IPS-11a (cell line): ENCODE results near the gene TCP11L2.
"Not testable (repeated sequence)": the region's sequence is repeated elsewhere in the genome, so short reads cannot be mapped to it uniquely, and the experiment has no call there.

ENCODE experiments used
- H3K4me3 ChIP-seq: one replicate; pipeline ENCODE4 v1.5.1; 2013; ENCODE audit warnings: low read depth, low read length, control low read depth

The TCP11L2 gene

DNA sequence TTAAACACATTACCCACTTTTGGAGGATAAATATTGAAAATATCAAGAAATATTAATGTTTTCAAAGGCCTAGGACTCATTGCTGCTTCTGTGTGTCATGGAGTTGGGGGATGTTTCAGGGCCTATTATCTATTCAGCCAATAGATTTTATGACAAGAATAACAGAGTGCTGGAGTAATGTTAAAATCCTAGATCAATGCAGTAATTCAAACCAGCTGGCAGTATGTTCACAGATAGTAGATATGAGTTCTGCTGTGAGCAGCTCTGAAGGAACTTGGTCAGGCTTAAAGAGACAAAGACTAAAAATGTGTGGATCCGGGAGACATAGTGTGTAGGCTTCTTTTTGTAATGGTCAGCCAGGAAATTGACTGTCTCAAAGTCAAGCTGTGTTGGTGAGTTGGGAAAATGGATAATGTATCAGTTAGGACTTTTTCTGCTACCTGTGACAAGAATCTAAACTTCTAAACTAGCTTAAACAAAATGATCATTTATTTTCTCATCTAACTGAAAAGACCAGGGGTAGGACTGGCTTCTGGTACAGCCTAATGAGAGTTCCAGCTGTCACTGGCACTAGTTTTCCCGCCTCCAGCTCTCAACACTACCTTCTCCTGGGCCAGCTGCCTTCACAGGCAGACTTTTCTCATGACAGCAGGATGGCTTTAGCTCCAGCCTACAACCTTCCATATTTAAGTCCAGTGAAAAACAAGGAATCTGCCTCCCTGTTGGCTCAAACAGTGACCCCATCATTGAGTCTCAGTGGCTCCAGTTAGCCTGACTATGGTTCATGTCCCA is 38.7 kb downstream of the TCP11L2 start:
- H3K4me3 ChIP-seq = no peak overlapping the region

- no peak overlapping the region for H3K4me3 ChIP-seq
Observed at GRCh38 chr12:106342397-106343213, 40.1 kb downstream of the TCP11L2 start.

DNA sequence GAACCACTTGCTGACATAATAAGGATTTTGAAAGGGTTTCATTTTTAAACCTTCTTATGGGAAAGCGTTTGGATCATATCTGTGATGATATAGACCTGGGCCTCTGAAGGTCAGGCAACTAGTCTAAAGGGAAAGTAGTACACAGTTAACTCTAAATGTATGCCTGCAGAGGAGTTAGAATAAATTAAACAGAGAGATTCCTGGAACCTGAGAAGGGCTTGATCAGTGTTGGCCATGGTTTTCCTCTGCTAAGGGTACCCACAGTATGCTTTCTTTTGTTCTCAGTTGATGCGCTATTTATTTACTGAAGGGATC is 40.6 kb downstream of the TCP11L2 start:
- no peak overlapping the region for H3K4me3 ChIP-seq

DNA sequence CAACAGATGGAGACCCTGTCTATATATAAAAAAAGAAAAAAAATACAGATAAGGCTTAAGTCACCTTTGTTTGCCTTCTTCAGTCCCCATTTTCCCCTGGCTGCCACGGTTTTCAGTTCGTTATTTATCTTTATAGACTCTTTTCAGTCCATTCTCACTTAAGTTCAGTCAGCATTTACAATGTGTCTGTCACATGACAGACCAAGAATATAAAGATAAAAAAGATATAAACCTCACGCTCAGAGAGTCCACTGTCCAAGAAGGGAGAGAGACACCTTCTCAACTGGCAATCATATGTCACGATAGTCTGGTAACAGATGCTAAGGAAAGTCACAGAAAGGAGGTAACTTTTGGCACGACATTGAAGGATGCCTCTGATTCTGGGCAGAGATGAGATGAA is 41.6 kb downstream of the TCP11L2 start:
- no peak overlapping the region for H3K4me3 ChIP-seq

DNA sequence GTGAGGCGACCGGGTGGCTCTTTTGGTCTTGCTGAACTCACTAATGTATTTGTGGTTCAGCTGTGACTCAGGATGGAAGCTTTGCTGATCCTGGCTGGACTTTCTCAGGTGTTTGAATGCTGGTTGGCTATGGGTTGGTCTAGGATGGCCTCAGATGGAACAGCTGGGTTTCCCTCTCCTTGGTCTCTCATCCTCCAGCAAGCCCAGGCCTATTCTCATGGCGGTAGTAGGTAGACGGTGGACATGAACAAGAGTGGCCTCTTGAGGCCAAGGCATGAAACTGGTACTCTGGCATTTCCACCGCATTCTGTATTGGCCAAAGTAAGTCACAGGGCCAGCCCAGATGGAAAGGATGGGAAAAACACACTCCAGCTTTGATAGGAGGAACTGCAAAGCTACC is 43.2 kb downstream of the TCP11L2 start:
- H3K4me3 ChIP-seq = no peak overlapping the region

GRCh38 chr12:106348411-106348810 is 45.9 kb downstream of the TCP11L2 start:
- H3K4me3 ChIP-seq = no peak overlapping the region

- no peak overlapping the region for H3K4me3 ChIP-seq
Observed at GRCh38 chr12:106353175-106353574, 50.6 kb downstream of the TCP11L2 start.

GRCh38 chr12:106357549-106358395 is 55.2 kb downstream of the TCP11L2 start, which contains the start of gene POLR3B:
Gene POLR3B (plus strand): TSS chr12:106357748. CDS start chr12:106357880, 132 bp downstream.
- peak within 1 kb of the TSS; percentile 93 for H3K4me3 ChIP-seq

DNA sequence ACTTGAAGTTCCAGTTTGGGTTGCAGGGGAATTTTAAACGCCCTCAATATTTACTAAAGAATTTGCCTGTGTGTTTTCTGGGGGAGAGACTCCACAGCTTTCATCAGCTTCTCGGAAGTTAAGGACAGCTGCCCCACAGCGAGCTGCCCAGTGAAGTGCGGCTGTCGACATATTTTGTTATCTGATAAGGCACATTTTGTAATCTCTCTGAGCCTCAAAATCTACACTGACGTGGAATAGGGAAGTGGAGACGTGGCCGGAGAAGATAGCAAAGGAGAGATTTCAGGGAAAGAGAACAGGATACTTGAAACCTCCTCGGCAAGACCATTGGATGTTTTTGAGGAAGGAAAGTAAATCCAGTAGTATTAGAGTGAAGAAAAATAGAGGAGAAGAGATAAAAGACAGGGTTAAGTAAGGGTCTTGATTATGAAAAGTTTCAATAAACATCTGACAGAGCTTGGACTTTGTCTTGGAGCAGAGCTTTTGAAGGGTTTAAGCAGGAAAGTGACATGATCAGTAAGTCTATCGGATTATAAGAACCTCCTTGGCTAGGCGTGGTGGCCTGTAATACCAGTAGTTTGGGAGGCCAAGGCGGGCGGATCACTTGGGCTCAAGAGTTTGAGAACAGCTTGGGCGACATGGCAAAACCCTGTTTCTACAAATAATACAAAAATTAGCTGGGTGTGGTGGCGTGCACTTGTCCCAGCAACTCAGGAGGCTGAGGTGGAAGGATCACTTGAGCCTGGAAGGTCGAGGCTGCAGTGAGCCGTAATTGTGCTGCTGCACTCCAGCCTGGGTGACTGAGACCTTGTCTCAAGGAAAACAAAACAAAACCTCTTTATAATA is 56.1 kb downstream of the TCP11L2 start:
- H3K4me3 ChIP-seq = peak overlapping the region; percentile 93

DNA sequence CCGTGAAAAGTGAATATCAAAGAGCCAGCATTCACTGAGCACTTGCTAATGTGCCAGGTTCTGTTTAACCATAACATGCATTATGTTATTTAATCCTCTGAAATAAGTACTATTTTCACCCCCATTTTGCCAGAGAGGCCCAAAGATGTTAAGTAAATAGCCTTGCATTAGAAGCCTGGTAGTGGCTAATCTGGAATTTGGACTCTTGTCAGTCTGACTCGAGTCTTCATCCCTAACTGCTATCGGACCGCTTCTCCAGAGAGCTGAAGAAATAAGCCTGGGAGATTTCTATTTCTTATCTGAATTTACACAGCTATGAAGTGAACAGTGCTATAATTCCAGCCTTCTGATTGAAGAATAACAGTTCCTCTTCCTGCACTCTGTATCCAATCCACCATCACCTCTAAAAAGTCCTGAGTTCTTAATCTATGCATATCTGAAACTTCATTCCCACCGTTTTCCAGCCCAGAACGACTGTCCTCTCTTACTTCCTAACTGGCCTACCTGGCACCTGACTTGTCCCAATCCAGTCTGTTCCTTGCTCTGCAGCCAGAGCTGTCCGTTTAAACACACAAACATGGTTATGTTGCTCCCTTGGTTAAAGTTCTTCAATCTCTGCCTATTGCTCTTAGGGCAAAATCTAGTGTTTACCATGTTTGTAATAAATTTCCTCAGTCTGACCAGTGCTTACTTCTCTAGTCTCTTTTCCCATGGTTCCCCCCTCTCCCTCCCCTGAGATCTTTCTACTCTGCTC is 57.3 kb downstream of the TCP11L2 start:
- no peak overlapping the region for H3K4me3 ChIP-seq

GRCh38 chr12:106360400-106360994 is 58.0 kb downstream of the TCP11L2 start:
- no peak overlapping the region for H3K4me3 ChIP-seq

DNA sequence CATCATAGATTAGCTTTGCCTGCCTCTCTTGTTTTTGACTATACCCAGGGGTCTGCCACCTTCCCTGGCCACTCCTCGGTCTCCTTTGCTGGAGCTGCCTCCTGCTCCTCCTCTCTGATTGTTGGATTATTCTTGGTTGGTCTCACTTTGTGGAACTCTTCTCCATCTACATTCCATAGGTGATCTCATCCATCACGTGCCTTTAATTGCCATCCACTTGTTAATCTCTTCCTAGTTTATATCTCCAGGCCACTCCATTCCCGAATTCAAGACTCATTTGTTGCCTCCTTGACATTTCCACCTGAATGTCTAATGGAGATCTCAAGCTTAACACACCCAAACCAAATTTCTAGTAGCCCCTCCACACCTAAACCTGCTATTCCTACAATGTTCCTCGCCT is 60.4 kb downstream of the TCP11L2 start:
- no peak overlapping the region for H3K4me3 ChIP-seq

- H3K4me3 ChIP-seq = no peak overlapping the region
Observed at GRCh38 chr12:106364261-106364660, 61.7 kb downstream of the TCP11L2 start.

GRCh38 chr12:106369624-106370346 is 67.3 kb downstream of the TCP11L2 start:
- H3K4me3 ChIP-seq = no peak overlapping the region

DNA sequence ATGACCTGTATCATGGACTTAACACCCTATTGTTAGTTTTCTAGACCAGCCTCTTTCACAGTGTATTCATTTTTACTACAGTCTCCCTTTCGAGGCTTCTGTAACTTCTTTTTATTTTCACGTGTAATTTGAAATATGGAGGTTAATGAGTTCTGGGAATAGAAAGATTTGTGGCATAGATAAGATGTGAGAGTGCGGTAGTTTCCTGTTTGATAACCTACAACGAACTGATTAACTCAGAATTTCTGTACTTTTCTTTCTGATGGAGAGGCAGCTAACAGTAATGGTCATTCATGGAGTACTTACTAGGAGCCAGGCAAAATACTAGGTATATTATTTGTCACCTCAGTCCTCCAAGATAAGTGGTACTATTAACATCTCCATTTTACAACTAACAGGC is 76.3 kb downstream of the TCP11L2 start:
- H3K4me3 ChIP-seq = no peak overlapping the region

DNA sequence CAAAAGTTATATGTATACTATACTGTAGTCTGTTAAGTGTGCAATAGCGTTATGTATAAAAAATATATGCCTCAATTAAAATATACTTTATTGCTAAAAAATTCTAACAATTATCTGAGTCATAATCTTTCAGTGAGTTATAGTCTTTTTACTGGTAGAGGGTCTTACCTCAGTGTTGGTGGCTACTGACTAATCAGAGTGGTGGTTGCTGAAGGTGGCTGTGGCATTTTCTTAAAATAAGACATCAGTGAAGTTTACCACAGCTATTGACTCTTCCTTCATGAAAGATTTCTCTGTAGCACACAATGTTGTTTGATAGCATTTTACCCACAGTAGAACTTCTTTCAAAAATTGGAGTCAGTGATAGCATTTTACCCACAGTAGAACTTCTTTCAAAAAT is 78.4 kb downstream of the TCP11L2 start:
- no peak overlapping the region for H3K4me3 ChIP-seq

- H3K4me3 ChIP-seq = not testable (repeated sequence)
Observed at GRCh38 chr12:106381866-106382265, 79.3 kb downstream of the TCP11L2 start.

GRCh38 chr12:106386813-106387535 is 84.4 kb downstream of the TCP11L2 start:
- no peak overlapping the region for H3K4me3 ChIP-seq
